HUES48 (cell line): Measurements from ENCODE around the gene STX11.

Source experiments
- H3K27ac ChIP-seq: one replicate; pipeline ENCODE4 v1.7.0; 2013; ENCODE audit warnings: low read depth, low read length, inconsistent platforms
- H3K27me3 ChIP-seq: 2 replicates; pipeline ENCODE4 v1.6.1; 2013; ENCODE audit warnings: mild to moderate bottlenecking, low read length; ENCODE audit not compliant: control insufficient read depth, insufficient read depth
- H3K36me3 ChIP-seq: 2 replicates; pipeline ENCODE4 v1.6.1; 2013; ENCODE audit warnings: low read length; ENCODE audit not compliant: control insufficient read depth, insufficient read depth
- H3K4me1 ChIP-seq: 2 replicates; pipeline ENCODE4 v1.6.1; 2013; ENCODE audit warnings: mild to moderate bottlenecking, low read length; ENCODE audit not compliant: control insufficient read depth, insufficient read depth
- H3K4me3 ChIP-seq: 2 replicates; pipeline ENCODE4 v1.5.1; 2013; ENCODE audit warnings: mild to moderate bottlenecking, low read depth, low read length
- H3K9ac ChIP-seq: 2 replicates; pipeline ENCODE4 v1.6.1; 2013; ENCODE audit warnings: mild to moderate bottlenecking, low read depth, low read length, moderate library complexity
- H3K9me3 ChIP-seq: 2 replicates; pipeline ENCODE4 v1.6.1; 2013; ENCODE audit warnings: low read length; ENCODE audit not compliant: control insufficient read depth, insufficient read depth

Gene STX11

GRCh38 chr6:144155529-144155928, 5.2 kb downstream of the STX11 start:
- no peak overlapping the region for H3K27ac ChIP-seq

GRCh38 chr6:144156338-144156737, 6.0 kb downstream of the STX11 start:
- Histone ChIP-seq H3K9ac (no peak overlapping the region), H3K4me3 (no peak overlapping the region), H3K4me1 (peaks cover 17% of the 10 kb centered on the region), H3K9me3 (no peaks in the 10 kb centered on the region), H3K27me3 (peaks cover 12% of the 10 kb centered on the region), H3K27ac (no peak overlapping the region), H3K36me3 (no peaks in the 10 kb centered on the region)

More at GRCh38 chr6:144155529-144155928, 5.2 kb downstream of the STX11 start:
- H3K27me3 ChIP-seq: peaks cover 19% of the 10 kb centered on the region
- no peaks in the 10 kb centered on the region for H3K9me3 ChIP-seq
- no peak overlapping the region for H3K9ac ChIP-seq
- H3K4me1 ChIP-seq: peaks cover 22% of the 10 kb centered on the region
- H3K36me3 ChIP-seq: no peaks in the 10 kb centered on the region
- H3K4me3 ChIP-seq: no peak overlapping the region

GRCh38 chr6:144156991-144157390, 6.7 kb downstream of the STX11 start:
- Histone ChIP-seq H3K9me3 (no peaks in the 10 kb centered on the region), H3K27me3 (peaks cover 6% of the 10 kb centered on the region), H3K4me3 (no peak overlapping the region), H3K4me1 (peaks cover 12% of the 10 kb centered on the region), H3K36me3 (no peaks in the 10 kb centered on the region), H3K27ac (no peak overlapping the region), H3K9ac (no peak overlapping the region)

- no peak overlapping the region for H3K4me3 ChIP-seq
- H3K27ac ChIP-seq: no peak overlapping the region
- peaks cover 12% of the 10 kb centered on the region for H3K4me1 ChIP-seq
- H3K27me3 ChIP-seq: no peaks in the 10 kb centered on the region
- H3K9ac ChIP-seq: no peak overlapping the region
- no peaks in the 10 kb centered on the region for H3K36me3 ChIP-seq
- no peaks in the 10 kb centered on the region for H3K9me3 ChIP-seq
Observed at GRCh38 chr6:144158133-144158532, 7.8 kb downstream of the STX11 start.

- H3K9ac ChIP-seq: no peak overlapping the region
- H3K4me1 ChIP-seq: peaks cover 12% of the 10 kb centered on the region
- no peaks in the 10 kb centered on the region for H3K27me3 ChIP-seq
- H3K4me3 ChIP-seq: no peak overlapping the region
- no peaks in the 10 kb centered on the region for H3K9me3 ChIP-seq
- H3K36me3 ChIP-seq: no peaks in the 10 kb centered on the region
- no peak overlapping the region for H3K27ac ChIP-seq
Observed at GRCh38 chr6:144159223-144159622, 8.9 kb downstream of the STX11 start.

- Histone ChIP-seq H3K27ac (no peak overlapping the region), H3K36me3 (no peaks in the 10 kb centered on the region), H3K9me3 (no peaks in the 10 kb centered on the region), H3K4me1 (peaks cover 12% of the 10 kb centered on the region), H3K27me3 (no peaks in the 10 kb centered on the region), H3K9ac (no peak overlapping the region), H3K4me3 (no peak overlapping the region)
Observed at GRCh38 chr6:144159742-144160141, 9.4 kb downstream of the STX11 start.

- Histone ChIP-seq H3K4me1 (peaks cover 12% of the 10 kb centered on the region), H3K9ac (no peak overlapping the region), H3K36me3 (no peaks in the 10 kb centered on the region), H3K9me3 (no peaks in the 10 kb centered on the region), H3K27me3 (no peaks in the 10 kb centered on the region), H3K27ac (no peak overlapping the region), H3K4me3 (no peak overlapping the region)
Observed at GRCh38 chr6:144160431-144161005, 10.2 kb downstream of the STX11 start.

GRCh38 chr6:144161975-144162374, 11.7 kb downstream of the STX11 start:
- H3K27ac ChIP-seq: no peak overlapping the region
- H3K4me3 ChIP-seq: no peak overlapping the region
- no peaks in the 10 kb centered on the region for H3K9me3 ChIP-seq
- H3K4me1 ChIP-seq: peaks cover 12% of the 10 kb centered on the region
- H3K36me3 ChIP-seq: no peaks in the 10 kb centered on the region
- no peaks in the 10 kb centered on the region for H3K27me3 ChIP-seq
- H3K9ac ChIP-seq: no peak overlapping the region

GRCh38 chr6:144162977-144163376, 12.7 kb downstream of the STX11 start:
- Histone ChIP-seq H3K4me1 (peaks cover 8% of the 10 kb centered on the region), H3K27ac (no peak overlapping the region), H3K4me3 (no peak overlapping the region)

GRCh38 chr6:144165784-144166183, 15.5 kb downstream of the STX11 start:
- Histone ChIP-seq H3K36me3 (no peaks in the 10 kb centered on the region), H3K4me1 (no peaks in the 10 kb centered on the region), H3K9ac (no peak overlapping the region), H3K4me3 (no peak overlapping the region), H3K27me3 (no peaks in the 10 kb centered on the region), H3K27ac (no peak overlapping the region), H3K9me3 (no peaks in the 10 kb centered on the region)

More at GRCh38 chr6:144162977-144163376, 12.7 kb downstream of the STX11 start:
- Histone ChIP-seq H3K36me3 (no peaks in the 10 kb centered on the region), H3K27me3 (no peaks in the 10 kb centered on the region), H3K9ac (no peak overlapping the region), H3K9me3 (no peaks in the 10 kb centered on the region)

GRCh38 chr6:144170044-144170443, 19.7 kb downstream of the STX11 start:
- Histone ChIP-seq H3K9ac (no peak overlapping the region), H3K4me3 (no peak overlapping the region), H3K27me3 (no peaks in the 10 kb centered on the region), H3K4me1 (no peaks in the 10 kb centered on the region), H3K36me3 (no peaks in the 10 kb centered on the region), H3K9me3 (no peaks in the 10 kb centered on the region), H3K27ac (no peak overlapping the region)
